ENCODE measurements around the gene SEC16A.

The SEC16A gene

GRCh38 chr9:136528716-136529341 is 46.0 kb upstream of the SEC16A start:
- TF ChIP-seq, protein P1, sequence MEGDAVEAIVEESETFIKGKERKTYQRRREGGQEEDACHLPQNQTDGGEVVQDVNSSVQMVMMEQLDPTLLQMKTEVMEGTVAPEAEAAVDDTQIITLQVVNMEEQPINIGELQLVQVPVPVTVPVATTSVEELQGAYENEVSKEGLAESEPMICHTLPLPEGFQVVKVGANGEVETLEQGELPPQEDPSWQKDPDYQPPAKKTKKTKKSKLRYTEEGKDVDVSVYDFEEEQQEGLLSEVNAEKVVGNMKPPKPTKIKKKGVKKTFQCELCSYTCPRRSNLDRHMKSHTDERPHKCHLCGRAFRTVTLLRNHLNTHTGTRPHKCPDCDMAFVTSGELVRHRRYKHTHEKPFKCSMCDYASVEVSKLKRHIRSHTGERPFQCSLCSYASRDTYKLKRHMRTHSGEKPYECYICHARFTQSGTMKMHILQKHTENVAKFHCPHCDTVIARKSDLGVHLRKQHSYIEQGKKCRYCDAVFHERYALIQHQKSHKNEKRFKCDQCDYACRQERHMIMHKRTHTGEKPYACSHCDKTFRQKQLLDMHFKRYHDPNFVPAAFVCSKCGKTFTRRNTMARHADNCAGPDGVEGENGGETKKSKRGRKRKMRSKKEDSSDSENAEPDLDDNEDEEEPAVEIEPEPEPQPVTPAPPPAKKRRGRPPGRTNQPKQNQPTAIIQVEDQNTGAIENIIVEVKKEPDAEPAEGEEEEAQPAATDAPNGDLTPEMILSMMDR (IDR thresholded peaks at IDR 0.05): no peak

GRCh38 chr9:136527721-136528710 is 45.2 kb upstream of the SEC16A start:
- TF ChIP-seq, protein P1 (IDR thresholded peaks at IDR 0.05): no peak

DNA sequence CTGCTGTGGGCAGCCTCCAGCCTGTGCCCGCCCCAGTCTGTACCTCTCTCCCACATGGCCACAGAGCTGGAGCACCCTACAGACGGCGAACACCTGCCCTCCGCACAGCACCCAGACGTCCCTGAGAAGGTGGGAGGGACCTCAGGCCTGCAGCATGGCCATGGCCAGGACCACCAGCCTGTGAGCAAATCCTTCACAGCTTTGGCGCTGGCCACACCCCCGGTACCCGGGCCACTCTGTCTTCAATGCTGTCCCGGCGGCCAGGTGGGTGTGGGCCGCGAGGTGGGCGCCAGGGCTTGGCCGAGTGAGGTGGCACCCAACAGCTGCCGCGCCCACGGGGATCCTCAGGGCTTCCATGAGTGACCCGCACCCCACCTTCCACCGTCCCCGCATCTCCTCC is 44.3 kb upstream of the SEC16A start:
- TF ChIP-seq, protein P1 (IDR thresholded peaks at IDR 0.05): no peak

DNA sequence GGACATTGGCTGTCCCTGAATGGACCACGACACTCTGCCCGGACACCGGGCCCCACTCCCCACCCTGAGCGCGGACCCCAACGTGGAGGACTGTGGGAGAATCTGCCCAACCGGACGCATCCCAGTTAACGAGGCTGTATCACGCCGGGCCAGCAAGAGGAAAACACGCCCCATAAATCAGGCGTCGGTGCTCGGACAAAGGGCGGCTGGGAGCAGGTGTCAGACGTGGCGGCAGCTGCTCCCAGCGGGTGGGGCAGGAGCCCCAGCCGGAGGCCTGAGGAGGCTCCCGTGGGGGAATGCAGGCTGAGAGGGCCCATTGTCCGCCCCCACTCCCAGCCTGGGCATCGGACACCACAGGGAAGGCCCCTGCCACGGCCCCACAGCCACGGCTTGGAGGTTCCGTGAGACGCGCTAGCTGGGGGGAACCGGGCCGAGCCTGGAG is 43.8 kb upstream of the SEC16A start:
- TF ChIP-seq, protein P1 (IDR thresholded peaks at IDR 0.05): no peak

DNA sequence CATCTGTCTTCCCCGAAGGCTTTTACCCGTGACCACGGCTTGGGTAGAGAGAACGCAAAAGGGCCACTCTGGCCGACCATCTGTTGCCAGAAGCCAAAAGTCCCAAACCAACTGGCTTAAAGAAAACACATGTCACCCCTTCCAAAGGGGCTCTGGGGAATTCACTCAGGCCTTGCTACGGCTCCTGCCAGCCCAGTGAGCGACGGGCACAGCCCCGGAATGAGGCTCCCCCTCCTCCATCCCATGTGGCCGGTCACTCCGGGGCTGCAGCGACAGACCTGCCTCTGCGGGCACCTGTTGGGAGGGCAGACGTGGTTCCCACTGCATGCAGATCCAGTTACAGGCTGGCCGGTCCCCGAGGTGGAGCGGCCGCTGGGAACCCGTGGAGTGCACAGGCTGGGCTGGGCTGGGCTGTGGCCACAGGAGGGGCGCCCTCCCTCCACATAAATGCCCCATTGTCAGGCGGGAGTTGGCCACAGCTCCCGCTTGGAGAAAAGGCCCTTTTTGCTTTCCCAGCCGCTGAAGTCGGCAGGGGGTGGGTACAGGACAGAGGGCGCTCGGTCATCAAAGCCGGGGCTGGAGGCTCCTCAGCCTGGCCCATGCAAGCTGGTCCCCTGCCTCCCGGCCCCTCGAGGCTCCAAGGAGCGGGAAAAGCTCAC is 43.1 kb upstream of the SEC16A start:
- TF ChIP-seq, protein P1 (IDR thresholded peaks at IDR 0.05): no peak

- TF ChIP-seq, protein P1 (IDR thresholded peaks at IDR 0.05): no peak
These were observed 42.4 kb upstream of the SEC16A start for GRCh38 chr9:136525207-136525606.
